HG02610 (cell line): ENCODE data around the gene ACYP2.
"Not testable (repeated sequence)": the region's sequence is repeated elsewhere in the genome, so short reads cannot be mapped to it uniquely, and the experiment has no call there.

Experiments
- ATAC-seq: cut with Tn5 transposase; IDR thresholded peaks from one replicate; pipeline ENCODE4 v1.9.1; 2021; ENCODE audit warnings: mild to moderate bottlenecking, moderate library complexity; ENCODE audit not compliant: unreplicated experiment

The ACYP2 gene

DNA sequence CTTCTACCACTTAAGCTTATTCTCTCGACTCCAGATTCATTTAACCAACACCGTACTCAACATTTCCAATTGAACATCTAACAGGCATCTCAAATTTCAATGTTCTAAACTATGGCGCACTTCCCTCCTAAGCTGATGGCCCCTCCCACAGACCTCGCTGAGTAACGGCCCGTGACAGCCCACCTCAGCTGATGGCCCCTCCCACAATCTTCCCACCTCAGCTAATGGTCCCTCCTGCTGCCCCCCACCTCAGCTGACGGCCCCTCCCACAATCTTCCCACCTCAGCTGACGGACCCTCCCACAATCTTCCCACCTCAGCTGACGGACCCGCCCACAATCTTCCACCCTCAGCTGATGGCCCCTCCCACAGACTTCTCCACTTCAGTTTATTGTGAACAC is 197.7 kb downstream of the ACYP2 start:
- ATAC-seq = no peak

DNA sequence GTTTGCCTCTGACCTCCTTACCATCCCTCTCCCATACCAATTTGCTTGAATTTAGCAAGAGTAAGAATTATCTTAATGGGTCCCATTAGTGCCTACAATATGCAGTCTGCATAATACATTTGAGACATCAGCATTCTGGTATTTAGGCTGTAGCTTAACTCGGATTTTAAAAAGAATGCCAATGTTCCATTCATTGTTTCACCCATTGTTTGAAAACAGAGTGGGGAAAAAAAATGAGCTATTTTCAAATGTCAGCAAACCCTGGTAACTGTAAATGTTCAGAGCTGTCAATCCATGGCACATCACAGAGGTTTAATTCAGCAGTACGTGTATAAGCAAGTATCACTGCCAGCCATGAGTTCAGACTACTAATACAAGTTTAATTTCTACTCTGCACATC is 202.6 kb downstream of the ACYP2 start:
- ATAC-seq = no peak

DNA sequence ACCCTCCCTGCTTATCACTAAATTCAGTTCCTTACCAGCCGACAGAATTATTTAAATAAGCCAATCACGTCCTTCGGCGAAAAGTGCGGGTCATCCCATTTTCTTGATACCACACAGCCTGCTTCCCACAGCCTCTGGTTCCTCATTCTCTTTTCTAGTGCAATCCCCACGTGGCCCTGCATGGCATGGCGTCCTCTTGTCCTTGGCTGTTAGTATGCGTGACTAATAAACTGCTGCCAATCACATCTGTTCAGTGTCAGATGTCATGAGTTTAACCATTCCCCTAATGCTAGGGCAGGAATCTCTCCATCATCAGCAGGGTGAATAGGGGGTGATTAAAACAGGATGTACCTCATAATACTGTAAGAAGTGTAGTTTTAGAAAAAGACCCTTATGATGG is 203.4 kb downstream of the ACYP2 start:
- ATAC-seq = no peak

DNA sequence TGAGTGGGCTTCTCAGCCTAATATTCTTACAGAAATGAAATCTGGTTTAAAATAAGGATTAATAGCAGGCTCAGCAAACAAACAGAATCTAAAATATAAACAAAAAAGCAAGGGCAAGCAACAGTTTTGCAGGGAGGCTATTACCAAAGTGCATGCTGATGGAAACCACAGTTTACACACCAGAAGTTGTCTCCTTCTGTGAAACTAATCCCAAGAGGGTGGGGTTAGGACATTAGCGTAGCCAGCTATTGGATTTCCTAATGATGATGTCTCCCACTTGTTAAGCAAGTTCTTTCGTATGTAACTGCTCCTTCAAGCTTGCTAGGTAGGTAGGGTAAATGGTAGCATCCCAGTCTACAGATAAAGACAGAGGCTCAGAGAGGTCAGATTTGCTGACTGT is 205.6 kb downstream of the ACYP2 start:
- ATAC-seq = no peak

DNA sequence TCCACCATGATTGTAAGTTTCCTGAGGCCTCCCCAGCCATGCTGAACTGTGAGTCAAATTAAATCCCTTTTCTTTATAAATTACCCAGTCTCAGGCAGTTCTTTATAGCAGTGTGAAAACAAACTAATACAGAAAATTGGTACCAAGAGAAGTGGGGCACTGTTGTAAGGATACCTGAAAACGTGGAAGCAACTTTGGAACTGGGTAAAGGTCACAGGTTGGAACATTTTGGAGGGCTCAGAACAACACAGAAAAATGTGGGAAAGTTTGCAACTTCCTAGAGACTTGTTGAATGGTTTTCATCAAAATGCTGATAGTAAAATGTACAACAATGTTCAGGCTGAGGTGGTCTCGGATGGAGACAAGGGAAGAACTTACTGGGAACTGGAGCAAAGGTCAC is 209.1 kb downstream of the ACYP2 start:
- not testable (repeated sequence) for ATAC-seq

DNA sequence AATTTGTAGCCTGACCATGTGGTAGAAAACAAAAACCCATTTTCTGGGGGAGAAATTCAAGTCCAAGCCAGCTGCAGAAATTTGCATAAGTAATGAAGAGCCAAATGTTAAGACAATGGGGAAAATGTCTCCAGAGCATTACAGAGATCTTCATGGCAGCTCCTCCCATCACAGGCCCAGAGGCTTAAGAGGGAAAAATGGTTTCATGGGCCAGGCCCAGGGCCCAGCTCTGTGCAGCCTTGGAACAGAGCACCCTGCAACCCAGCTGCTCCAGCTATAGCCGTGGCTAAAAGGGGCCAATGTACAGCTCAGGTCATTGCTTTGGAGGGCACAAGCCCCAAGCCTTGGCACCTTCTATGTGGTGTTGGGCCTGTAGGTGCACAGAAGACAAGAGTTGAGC is 209.7 kb downstream of the ACYP2 start:
- no peak for ATAC-seq

DNA sequence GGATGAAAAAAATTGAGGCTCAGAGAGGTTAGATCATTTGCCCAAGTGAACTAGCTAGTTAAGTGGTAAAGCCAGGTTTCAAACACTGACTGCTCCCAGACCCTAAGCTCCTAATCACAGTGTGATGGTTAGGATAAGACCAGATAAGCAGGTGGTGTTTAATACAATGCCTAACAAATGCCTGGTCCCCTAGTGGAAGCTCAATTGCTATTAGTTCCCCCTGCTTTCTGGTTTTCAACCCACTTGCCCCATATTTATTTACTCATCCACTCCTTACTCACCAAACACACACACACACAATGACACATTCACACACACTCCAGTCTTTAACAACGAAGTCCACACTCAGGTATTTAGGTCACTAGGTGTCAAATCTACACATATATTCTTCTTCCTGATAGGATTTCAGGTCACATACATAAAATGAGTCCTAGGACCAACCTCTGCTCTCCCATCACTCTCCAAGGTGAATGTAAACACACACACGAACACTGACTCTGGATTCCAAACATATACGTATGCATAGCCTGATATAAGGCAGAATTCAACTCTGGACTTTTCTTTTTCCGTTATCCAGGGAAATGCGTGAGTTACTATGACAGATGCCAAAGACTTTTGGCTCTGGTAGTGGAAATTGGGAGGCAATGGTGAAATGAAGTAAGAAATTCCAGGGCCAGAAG is 214.2 kb downstream of the ACYP2 start:
- no peak for ATAC-seq

- peak; percentile 98 for ATAC-seq
Observed at GRCh38 chr2:54330162-54330925, 214.9 kb downstream of the ACYP2 start.

- ATAC-seq = peak; percentile 35
Observed at GRCh38 chr2:54330926-54331835, 215.8 kb downstream of the ACYP2 start.

- no peak for ATAC-seq
Observed at GRCh38 chr2:54332386-54332785, 217.0 kb downstream of the ACYP2 start.

GRCh38 chr2:54336136-54336976 is 220.9 kb downstream of the ACYP2 start:
- ATAC-seq = no peak

- no peak for ATAC-seq
Observed at GRCh38 chr2:54336977-54337255, 221.5 kb downstream of the ACYP2 start.

GRCh38 chr2:54341656-54342055 is 226.2 kb downstream of the ACYP2 start:
- ATAC-seq = no peak

GRCh38 chr2:54342603-54343002 is 227.2 kb downstream of the ACYP2 start:
- no peak for ATAC-seq

- ATAC-seq = no peak
Observed at GRCh38 chr2:54347622-54348021, 232.2 kb downstream of the ACYP2 start.

- no peak for ATAC-seq
Observed at GRCh38 chr2:54348646-54349045, 233.2 kb downstream of the ACYP2 start.

DNA sequence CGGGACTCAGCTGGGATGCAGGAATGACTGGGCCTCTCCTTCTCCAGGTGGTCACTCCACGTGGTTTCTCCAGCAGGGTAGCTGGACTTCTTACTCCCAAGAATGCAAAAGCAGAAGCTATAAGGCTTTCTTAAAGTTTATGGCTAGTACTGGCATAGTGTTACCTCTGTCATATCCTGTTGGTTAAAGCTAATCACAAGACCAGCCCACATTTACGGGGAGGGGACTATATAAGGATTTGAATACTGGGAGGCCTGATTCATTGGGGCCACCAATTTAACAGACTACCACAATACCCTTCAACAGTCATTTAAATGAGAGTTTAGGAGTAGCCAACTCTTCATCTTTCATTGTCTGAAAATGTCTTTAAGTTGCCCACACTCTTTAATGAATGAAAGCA is 235.0 kb downstream of the ACYP2 start:
- ATAC-seq = no peak

DNA sequence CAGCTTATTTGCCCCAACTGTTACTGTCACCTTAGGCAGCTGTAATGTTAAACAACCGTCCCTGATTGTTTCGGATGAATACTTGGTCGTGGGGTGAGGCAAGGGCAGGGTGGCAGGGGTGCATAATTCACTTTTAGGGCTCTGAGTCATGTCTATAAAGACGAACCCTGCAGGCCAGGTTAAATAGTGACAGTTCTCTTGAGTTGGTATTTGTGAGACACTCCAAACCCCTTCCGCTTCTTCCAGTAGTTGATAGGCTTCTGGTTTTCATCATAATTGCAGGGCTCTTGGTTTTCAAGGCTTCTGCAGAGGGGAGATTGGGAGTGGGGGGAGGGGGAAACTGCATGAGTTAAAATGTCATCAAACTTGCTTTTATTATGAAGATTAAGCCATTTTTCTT is 237.8 kb downstream of the ACYP2 start:
- ATAC-seq = no peak
